ENCODE results near the gene RELB.

The RELB gene

DNA sequence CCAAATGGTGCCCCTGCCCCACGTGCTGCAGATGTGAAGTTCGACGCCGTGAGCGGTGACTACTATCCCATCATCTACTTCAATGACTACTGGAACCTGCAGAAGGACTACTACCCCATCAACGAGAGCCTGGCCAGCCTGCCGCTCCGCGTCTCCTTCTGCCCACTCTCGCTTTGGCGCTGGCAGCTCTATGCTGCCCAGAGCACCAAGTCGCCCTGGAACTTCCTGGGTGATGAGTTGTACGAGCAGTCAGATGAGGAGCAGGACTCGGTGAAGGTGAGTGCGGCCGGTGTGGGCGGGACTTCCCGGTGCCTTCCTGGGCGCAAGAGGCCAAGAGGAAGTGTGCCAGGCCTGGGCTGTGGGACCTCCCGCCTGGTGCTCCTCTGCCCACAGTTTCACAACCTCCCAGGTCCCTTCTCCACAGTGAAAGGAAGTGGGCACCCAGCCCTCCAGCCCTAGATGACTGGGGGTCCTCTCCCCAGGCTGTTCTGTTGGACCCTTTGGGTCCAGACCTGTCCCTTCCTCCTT is 14.1 kb upstream of the RELB start:
- TF ChIP-seq, protein P1, sequence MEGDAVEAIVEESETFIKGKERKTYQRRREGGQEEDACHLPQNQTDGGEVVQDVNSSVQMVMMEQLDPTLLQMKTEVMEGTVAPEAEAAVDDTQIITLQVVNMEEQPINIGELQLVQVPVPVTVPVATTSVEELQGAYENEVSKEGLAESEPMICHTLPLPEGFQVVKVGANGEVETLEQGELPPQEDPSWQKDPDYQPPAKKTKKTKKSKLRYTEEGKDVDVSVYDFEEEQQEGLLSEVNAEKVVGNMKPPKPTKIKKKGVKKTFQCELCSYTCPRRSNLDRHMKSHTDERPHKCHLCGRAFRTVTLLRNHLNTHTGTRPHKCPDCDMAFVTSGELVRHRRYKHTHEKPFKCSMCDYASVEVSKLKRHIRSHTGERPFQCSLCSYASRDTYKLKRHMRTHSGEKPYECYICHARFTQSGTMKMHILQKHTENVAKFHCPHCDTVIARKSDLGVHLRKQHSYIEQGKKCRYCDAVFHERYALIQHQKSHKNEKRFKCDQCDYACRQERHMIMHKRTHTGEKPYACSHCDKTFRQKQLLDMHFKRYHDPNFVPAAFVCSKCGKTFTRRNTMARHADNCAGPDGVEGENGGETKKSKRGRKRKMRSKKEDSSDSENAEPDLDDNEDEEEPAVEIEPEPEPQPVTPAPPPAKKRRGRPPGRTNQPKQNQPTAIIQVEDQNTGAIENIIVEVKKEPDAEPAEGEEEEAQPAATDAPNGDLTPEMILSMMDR (IDR thresholded peaks at IDR 0.05; ENCODE audit: insufficient read depth, low read length, poor library complexity, severe bottlenecking), result no peak
- Histone ChIP-seq H3K4me3 (ENCODE audit: insufficient read depth, low read length, poor library complexity, severe bottlenecking) (no peak overlapping the region), H3K27ac (ENCODE audit: low read depth, low read length) (no peak overlapping the region), H3F3A (ENCODE audit: insufficient read depth) (no peaks in the 10 kb centered on the region), H3K4me2 (ENCODE audit: low read depth, low read length, poor library complexity, severe bottlenecking) (no peak overlapping the region), H3K9me3 (ENCODE audit: insufficient read depth, low read length) (no peaks in the 10 kb centered on the region), H4K20me1 (ENCODE audit: low read depth, low read length) (no peaks in the 10 kb centered on the region), H3K36me3 (ENCODE audit: low read length) (no peaks in the 10 kb centered on the region), H2AFZ (ENCODE audit: low read depth, low read length, severe bottlenecking) (no peak overlapping the region), H3K9ac (ENCODE audit: low read length) (no peak overlapping the region), H3K9me2 (replicated peaks; ENCODE audit: insufficient read depth, low read length) (no peaks in the 10 kb centered on the region), H3K79me2 (ENCODE audit: insufficient read depth, low read length) (no peaks in the 10 kb centered on the region), H3K27me3 (ENCODE audit: low read length) (no peaks in the 10 kb centered on the region)

GRCh38 chr19:44988273-44988672 is 13.0 kb upstream of the RELB start:
- TF ChIP-seq EZH2phosphoT487 (conservative IDR thresholded peaks at IDR 0.05; ENCODE audit: low read length), result no peak
- TF ChIP-seq, protein P1 (IDR thresholded peaks at IDR 0.05; ENCODE audit: insufficient read depth, low read length, poor library complexity, severe bottlenecking), result no peak
- no peaks in the 10 kb centered on the region for H3K9me2 ChIP-seq (replicated peaks; ENCODE audit: insufficient read depth, low read length)
- no peaks in the 10 kb centered on the region for H3K9me3 ChIP-seq (ENCODE audit: insufficient read depth, low read length)
- H3K4me3 ChIP-seq (ENCODE audit: insufficient read depth, low read length, poor library complexity, severe bottlenecking), result no peak overlapping the region
- no peak overlapping the region for H3K27ac ChIP-seq (ENCODE audit: low read depth, low read length)
- no peaks in the 10 kb centered on the region for H3K27me3 ChIP-seq (ENCODE audit: low read length)
- no peaks in the 10 kb centered on the region for H4K20me1 ChIP-seq (ENCODE audit: low read depth, low read length)
- no peaks in the 10 kb centered on the region for H3F3A ChIP-seq (ENCODE audit: insufficient read depth)
- no peak overlapping the region for H3K4me2 ChIP-seq (ENCODE audit: low read depth, low read length, poor library complexity, severe bottlenecking)
- H2AFZ ChIP-seq (ENCODE audit: low read depth, low read length, severe bottlenecking), result no peak overlapping the region
- H3K36me3 ChIP-seq (ENCODE audit: low read length), result no peaks in the 10 kb centered on the region
- H3K79me2 ChIP-seq (ENCODE audit: insufficient read depth, low read length), result no peaks in the 10 kb centered on the region
- H3K9ac ChIP-seq (ENCODE audit: low read length), result no peak overlapping the region

DNA sequence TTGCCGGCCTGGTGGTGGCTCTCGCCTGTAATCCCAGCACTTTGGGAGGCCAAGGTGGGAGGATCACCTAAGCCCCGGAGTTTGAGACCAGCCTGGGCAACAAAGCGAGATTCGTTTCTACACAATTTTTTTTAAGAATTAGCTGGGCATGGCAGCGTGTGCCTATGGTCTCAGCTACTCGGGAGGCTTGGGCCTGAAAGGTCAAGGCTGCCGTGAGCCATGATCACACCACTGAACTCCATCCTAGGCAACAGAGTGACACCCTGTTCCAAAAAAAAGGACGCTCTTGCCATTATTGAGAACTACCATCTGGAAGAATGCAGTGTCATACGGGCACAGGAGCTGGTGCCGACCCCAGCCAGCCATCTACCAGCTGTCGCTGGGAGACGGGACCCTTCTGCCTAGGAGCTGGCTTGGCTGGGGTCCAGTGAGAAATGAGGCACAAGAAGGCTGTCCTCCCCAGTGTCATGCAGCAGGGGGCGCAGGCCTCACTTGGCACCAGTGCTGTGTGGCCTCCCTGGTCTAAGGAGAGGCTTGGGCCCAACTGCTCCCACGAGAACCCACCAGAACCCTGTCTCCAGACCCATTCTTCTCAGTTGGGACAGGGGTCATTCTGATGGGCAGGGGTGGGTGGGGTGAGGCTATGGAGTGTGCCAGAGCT is 12.2 kb upstream of the RELB start:
- Histone ChIP-seq H3K27ac (ENCODE audit: low read depth, low read length) (peak overlapping the region; percentile 34), H3K36me3 (ENCODE audit: low read length) (no peaks in the 10 kb centered on the region), H3K4me2 (ENCODE audit: low read depth, low read length, poor library complexity, severe bottlenecking) (no peak overlapping the region), H2AFZ (ENCODE audit: low read depth, low read length, severe bottlenecking) (no peak overlapping the region), H3K79me2 (ENCODE audit: insufficient read depth, low read length) (no peaks in the 10 kb centered on the region), H3K9me3 (ENCODE audit: insufficient read depth, low read length) (no peaks in the 10 kb centered on the region), H3K4me3 (ENCODE audit: insufficient read depth, low read length, poor library complexity, severe bottlenecking) (no peak overlapping the region), H3F3A (ENCODE audit: insufficient read depth) (no peaks in the 10 kb centered on the region), H3K9me2 (replicated peaks; ENCODE audit: insufficient read depth, low read length) (no peaks in the 10 kb centered on the region), H3K9ac (ENCODE audit: low read length) (no peak overlapping the region), H3K27me3 (ENCODE audit: low read length) (no peaks in the 10 kb centered on the region), H4K20me1 (ENCODE audit: low read depth, low read length) (no peaks in the 10 kb centered on the region)
- TF ChIP-seq EZH2phosphoT487 (conservative IDR thresholded peaks at IDR 0.05; ENCODE audit: low read length), result no peak
- TF ChIP-seq, protein P1 (IDR thresholded peaks at IDR 0.05; ENCODE audit: insufficient read depth, low read length, poor library complexity, severe bottlenecking), result peak; percentile 66
